GM19099 (cell line): ENCODE measurements around the gene INS.

ENCODE experiments used
- POLR2A ChIP-seq: IDR thresholded peaks from 3 replicates; pipeline ENCODE4 v1.6.1; 2011; ENCODE audit warnings: low read depth; ENCODE audit not compliant: insufficient read length; ENCODE audit errors: extremely low read depth

The INS gene

GRCh38 chr11:2160736-2161259 lies at the start of gene INS:
INS (minus strand) TSS chr11:2161209; CDS start chr11:2160971, 238 bp downstream.
- TF ChIP-seq POLR2A, result no peak

GRCh38 chr11:2210366-2211112 lies 49.5 kb upstream of the INS start:
- no peak for TF ChIP-seq POLR2A

GRCh38 chr11:2209900-2210321 lies 48.9 kb upstream of the INS start:
- TF ChIP-seq POLR2A, result no peak

- no peak for TF ChIP-seq POLR2A
Measured at GRCh38 chr11:2209370-2209801, 48.4 kb upstream of the INS start.

- TF ChIP-seq POLR2A, result no peak
Measured at GRCh38 chr11:2208691-2209369, 47.8 kb upstream of the INS start.

- TF ChIP-seq POLR2A, result no peak
Measured at GRCh38 chr11:2207773-2208621, 47.0 kb upstream of the INS start.

- no peak for TF ChIP-seq POLR2A
Measured at GRCh38 chr11:2207212-2207611, 46.2 kb upstream of the INS start.

GRCh38 chr11:2205981-2206690 lies 45.1 kb upstream of the INS start:
- TF ChIP-seq POLR2A, result no peak

GRCh38 chr11:2205214-2205720 lies 44.3 kb upstream of the INS start:
- no peak for TF ChIP-seq POLR2A

GRCh38 chr11:2204361-2205213 lies 43.6 kb upstream of the INS start:
- TF ChIP-seq POLR2A, result no peak

GRCh38 chr11:2203440-2204259 lies 42.6 kb upstream of the INS start:
- TF ChIP-seq POLR2A, result no peak

- no peak for TF ChIP-seq POLR2A
Measured at GRCh38 chr11:2202900-2203439, 42.0 kb upstream of the INS start.
